Caco-2 (cell line): ENCODE measurements around the gene CFAP210. TPM values are rescaled to one million over a fixed set of nuclear protein-coding genes. Genes with fewer than 3 reads are reported as not detected.

Experiments
- BruUV-seq: library from RNA; stranded (reverse); fragments of 400-500 nt; replicated peaks from 2 replicates; lab custom pipeline; 2021; lab: Mats Ljungman, UMichigan
- CTCF ChIA-PET: fragments of 300-600 bp; sonication (Branson Sonifier 250); formaldehyde crosslinking; loops from one replicate; lab custom pipeline; 2022; ENCODE audit warnings: antibody characterized with exemption; lab: Charles Lee
- POLR2A ChIA-PET: fragments of 300-600 bp; sonication (Branson Sonifier 250); formaldehyde crosslinking; loops from one replicate; lab custom pipeline; 2022; ENCODE audit warnings: antibody characterized with exemption; lab: Charles Lee
- DNase-seq, 2 experiments: peaks; one replicate each; pipeline versions ENCODE4 v3.0.0 to v3.0.0-alpha.2; 2020 to 2022
- H3K27me3 ChIP-seq: replicated peaks from 2 replicates; pipeline ENCODE4 v1.6.0; 2011; ENCODE audit warnings: low read length; ENCODE audit not compliant: control insufficient read depth, insufficient read depth
- H3K36me3 ChIP-seq: 2 replicates; pipeline ENCODE4 v1.5.1; 2011; ENCODE audit warnings: low read length; ENCODE audit not compliant: control insufficient read depth, insufficient read depth
- H3K4me1 ChIP-seq: fragments of 250-450 bp; sonication (Bioruptor Pico); 2 replicates; pipeline ENCODE4 v1.5.1; 2020; ENCODE audit warnings: mild to moderate bottlenecking
- H3K4me3 ChIP-seq: 2 replicates; pipeline ENCODE4 v1.5.1; 2011; ENCODE audit warnings: low read depth, mild to moderate bottlenecking, control low read depth, low read length
- H3K9me3 ChIP-seq: fragments of 250-450 bp; sonication (Bioruptor Pico); 2 replicates; pipeline ENCODE4 v1.5.1; 2020; ENCODE audit warnings: mild to moderate bottlenecking, moderate library complexity
- H3K27ac Mint-ChIP-seq: one replicate; pipeline ENCODE4 v1.8.0; 2022; ENCODE audit warnings: mixed read lengths; ENCODE audit not compliant: unreplicated experiment
- H3K27me3 Mint-ChIP-seq: one replicate; pipeline ENCODE4 v1.8.0; 2022; ENCODE audit warnings: mixed read lengths; ENCODE audit not compliant: insufficient read depth, unreplicated experiment
- H3K36me3 Mint-ChIP-seq: one replicate; pipeline ENCODE4 v1.8.0; 2022; ENCODE audit warnings: mild to moderate bottlenecking, mixed read lengths; ENCODE audit not compliant: insufficient read depth, unreplicated experiment
- H3K4me1 Mint-ChIP-seq: one replicate; pipeline ENCODE4 v1.8.0; 2022; ENCODE audit warnings: low read depth, mixed read lengths; ENCODE audit not compliant: unreplicated experiment
- H3K4me3 Mint-ChIP-seq: one replicate; pipeline ENCODE4 v1.8.0; 2022; ENCODE audit warnings: mild to moderate bottlenecking, moderate library complexity, mixed read lengths; ENCODE audit not compliant: unreplicated experiment
- H3K9me3 Mint-ChIP-seq: one replicate; pipeline ENCODE4 v1.8.0; 2022; ENCODE audit warnings: mixed read lengths; ENCODE audit not compliant: unreplicated experiment
- CTCF ChIP-seq, 2 experiments: fragments of 200-600 bp in 1 of 2; IDR thresholded peaks; 1 replicate in 1 of 2; 2 replicates in 1 of 2; pipeline versions ENCODE4 v1.5.1 to v1.8.0; 2011 to 2022; ENCODE audit warnings: antibody characterized with exemption in 1 of 2, control low read depth in 1 of 2, inconsistent platforms in 1 of 2, low read depth in 1 of 2, low read length in 1 of 2, mild to moderate bottlenecking in 1 of 2, moderate library complexity in 1 of 2; ENCODE audit not compliant: insufficient read depth in 1 of 2, severe bottlenecking in 1 of 2, unreplicated experiment in 1 of 2
- intact Hi-C: fragments of 100-400 bp; cut with micrococcal nuclease; formaldehyde crosslinking; loops from one replicate; pipeline ENCODE4 v1.10.0; 2022; ENCODE audit not compliant: unreplicated experiment
- total RNA-seq: library from RNA; stranded (reverse); gene quantifications from 2 replicates; pipeline ENCODE4 v1.2.3, GENCODE V29; 2022

CFAP210 gene
- total RNA-seq, 1 experiment from 2014 or later, result not detected

DNA sequence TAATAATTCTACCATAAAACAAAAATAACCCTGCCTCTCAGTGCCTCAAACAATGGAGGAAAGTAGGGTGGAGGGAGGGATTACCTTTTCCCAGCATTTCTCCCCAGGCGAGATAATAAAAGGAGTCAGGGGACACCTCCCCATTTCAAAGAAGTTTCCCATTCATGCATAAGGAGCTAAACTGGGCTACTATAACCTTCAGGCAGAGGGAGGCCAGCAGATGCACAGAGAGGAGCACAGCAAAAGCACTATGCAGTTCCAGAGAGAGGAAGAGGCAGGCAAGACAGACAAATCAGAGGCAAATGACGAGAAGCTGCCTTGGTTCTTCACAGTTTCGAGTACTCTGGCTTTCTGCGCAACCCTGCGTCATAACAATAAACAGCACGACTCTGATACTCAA is 17.4 kb downstream of the CFAP210 start:
- no peaks in the 10 kb centered on the region for H3K36me3 Mint-ChIP-seq
- no peak overlapping the region for H3K27ac Mint-ChIP-seq
- ChIA-PET POLR2A (no interaction called here), CTCF (no interaction called here)
- TF ChIP-seq CTCF (IDR thresholded peaks at IDR 0.05; ENCODE audit: insufficient read depth in 1 of 2, low read depth in 1 of 2, low read length in 1 of 2, severe bottlenecking in 1 of 2, unreplicated experiment in 1 of 2), result no peak
- peaks cover 3% of the 10 kb centered on the region for H3K27me3 Mint-ChIP-seq
- no peaks in the 10 kb centered on the region for H3K36me3 ChIP-seq
- no peaks in the 10 kb centered on the region for H3K4me1 ChIP-seq
- intact Hi-C loops, result loop anchor here (1.0 kb wide), 1 partner anchor 149 kb away; no protein-coding TSS in a partner anchor
- H3K9me3 Mint-ChIP-seq, result no peaks in the 10 kb centered on the region
- H3K4me1 Mint-ChIP-seq, result no peaks in the 10 kb centered on the region
- no peak overlapping the region for H3K4me3 Mint-ChIP-seq
- H3K4me3 ChIP-seq, result no peak overlapping the region
- no TSS peak for BruUV-seq
- no peaks in the 10 kb centered on the region for H3K9me3 ChIP-seq
- DNase-seq, result no peak
- no peaks in the 10 kb centered on the region for H3K27me3 ChIP-seq

- no peak overlapping the region for H3K4me3 ChIP-seq
- CTCF ChIA-PET, result no interaction called here
- Mint-ChIP-seq H3K27ac (no peak overlapping the region), H3K4me3 (no peak overlapping the region), H3K36me3 (no peaks in the 10 kb centered on the region), H3K4me1 (no peaks in the 10 kb centered on the region), H3K27me3 (peaks cover 3% of the 10 kb centered on the region), H3K9me3 (no peaks in the 10 kb centered on the region)
- no peak for DNase-seq
- H3K9me3 ChIP-seq, result no peaks in the 10 kb centered on the region
- no TSS peak for BruUV-seq
- peak; percentile 30 to 55 for TF ChIP-seq CTCF (IDR thresholded peaks at IDR 0.05; ENCODE audit: insufficient read depth in 1 of 2, low read depth in 1 of 2, low read length in 1 of 2, severe bottlenecking in 1 of 2, unreplicated experiment in 1 of 2)
- H3K36me3 ChIP-seq, result no peaks in the 10 kb centered on the region
- H3K27me3 ChIP-seq, result no peaks in the 10 kb centered on the region
- POLR2A ChIA-PET, result no interaction called here
- H3K4me1 ChIP-seq, result no peaks in the 10 kb centered on the region
- intact Hi-C loops, result loop anchor here (1.0 kb wide), 1 partner anchor 148 kb away; no protein-coding TSS in a partner anchor
Observed at GRCh38 chr2:169676357-169676756, 17.8 kb downstream of the CFAP210 start.

DNA sequence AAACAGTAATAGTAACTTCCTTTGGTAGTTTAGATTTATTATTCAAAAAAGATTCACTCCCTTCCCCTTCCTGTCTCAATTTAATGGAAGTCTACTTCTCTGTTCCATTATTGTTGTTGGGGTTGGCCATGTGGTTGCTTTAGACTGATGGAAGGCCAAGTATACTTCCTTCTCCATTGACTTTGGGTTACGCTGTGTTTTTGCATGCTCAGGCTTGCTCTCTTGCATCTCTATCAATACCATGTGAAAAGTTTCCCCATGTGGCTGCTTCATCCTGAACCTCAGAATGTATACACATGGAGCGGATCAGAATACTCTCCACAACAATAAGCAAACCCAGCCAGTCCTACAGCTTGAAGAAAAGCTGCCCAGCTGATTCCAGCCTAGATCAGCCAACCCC is 20.3 kb downstream of the CFAP210 start:
- POLR2A ChIA-PET, result no interaction called here
- TF ChIP-seq CTCF (IDR thresholded peaks at IDR 0.05; ENCODE audit: insufficient read depth in 1 of 2, low read depth in 1 of 2, low read length in 1 of 2, severe bottlenecking in 1 of 2, unreplicated experiment in 1 of 2), result no peak

More for the DNA sequence above, 20.3 kb downstream of the CFAP210 start:
- Histone ChIP-seq H3K27me3 (no peaks in the 10 kb centered on the region), H3K4me3 (no peak overlapping the region), H3K36me3 (no peaks in the 10 kb centered on the region), H3K4me1 (no peaks in the 10 kb centered on the region), H3K9me3 (no peaks in the 10 kb centered on the region)
- no peaks in the 10 kb centered on the region for H3K27me3 Mint-ChIP-seq
- DNase-seq, result no peak
- CTCF ChIA-PET, result no interaction called here
- H3K4me3 Mint-ChIP-seq, result no peak overlapping the region
- H3K4me1 Mint-ChIP-seq, result no peaks in the 10 kb centered on the region
- H3K9me3 Mint-ChIP-seq, result no peaks in the 10 kb centered on the region
- H3K36me3 Mint-ChIP-seq, result no peaks in the 10 kb centered on the region
- intact Hi-C loops, result no loop called here
- no TSS peak for BruUV-seq
- H3K27ac Mint-ChIP-seq, result no peak overlapping the region
